Keratinocyte (primary cell): ENCODE data around the gene KIF17. TPM values are rescaled to one million over a fixed set of nuclear protein-coding genes. Genes with fewer than 3 reads are reported as not detected.

Experiments
- DNase-seq: peaks from one replicate; pipeline ENCODE4 v3.0.0-alpha.2; 2011; ENCODE audit warnings: low read depth, missing footprints, low spot score
- FAIRE-seq: peaks from 2 replicates; lab custom pipeline; 2011; peaks lifted over from hg19 to GRCh38; lab: Jason Lieb, UNC
- H2AFZ ChIP-seq: 2 replicates; pipeline ENCODE4 v1.6.0; 2012; ENCODE audit warnings: low read length, control low read depth, inconsistent platforms; ENCODE audit not compliant: control insufficient read depth
- H3K27ac ChIP-seq: 2 replicates; pipeline ENCODE4 v1.5.1; 2011; ENCODE audit warnings: low read length; ENCODE audit not compliant: control insufficient read depth, insufficient read depth
- H3K27me3 ChIP-seq: 3 replicates; pipeline ENCODE4 v1.6.0; 2011; ENCODE audit warnings: low read length; ENCODE audit not compliant: control insufficient read depth, insufficient read depth; ENCODE audit errors: extremely low read depth
- H3K36me3 ChIP-seq, 2 experiments: 2 replicates in 1 of 2; 3 replicates in 1 of 2; pipeline ENCODE4 v1.5.1; 2011; ENCODE audit warnings: low read length in 2 of 2, mild to moderate bottlenecking in 1 of 2; ENCODE audit not compliant: control insufficient read depth in 2 of 2, insufficient read depth in 2 of 2; ENCODE audit errors: extremely low read depth in 1 of 2
- H3K4me1 ChIP-seq: 3 replicates; pipeline ENCODE4 v1.5.1; 2011; ENCODE audit warnings: low read length; ENCODE audit not compliant: control insufficient read depth, insufficient read depth; ENCODE audit errors: extremely low read depth
- H3K4me2 ChIP-seq: 3 replicates; pipeline ENCODE4 v1.6.0; 2011; ENCODE audit warnings: low read depth, low read length; ENCODE audit not compliant: control insufficient read depth, insufficient read depth; ENCODE audit errors: extremely low read depth
- H3K4me3 ChIP-seq, 3 experiments: fragments of 200-600 bp in 1 of 3; sonication (generic) in 1 of 3; 2 replicates in 2 of 3; 3 replicates in 1 of 3; pipeline ENCODE4 v1.5.1; 2011 to 2016; ENCODE audit warnings: low read length in 3 of 3, mild to moderate bottlenecking in 3 of 3, control low read depth in 2 of 3, inconsistent platforms in 1 of 3, low read depth in 1 of 3, mixed read lengths in 1 of 3, mixed run types in 1 of 3, moderate library complexity in 1 of 3; ENCODE audit not compliant: control insufficient read depth in 2 of 3, insufficient read depth in 2 of 3; ENCODE audit errors: extremely low read depth in 1 of 3
- H3K79me2 ChIP-seq: 2 replicates; pipeline ENCODE4 v1.6.0; 2012; ENCODE audit warnings: low read length; ENCODE audit not compliant: control insufficient read depth, insufficient read depth
- H3K9ac ChIP-seq: 3 replicates; pipeline ENCODE4 v1.6.0; 2011; ENCODE audit warnings: low read length; ENCODE audit not compliant: control insufficient read depth, insufficient read depth; ENCODE audit errors: extremely low read depth
- H3K9me1 ChIP-seq: 3 replicates; pipeline ENCODE4 v1.6.0; 2011; ENCODE audit warnings: low read length; ENCODE audit not compliant: control insufficient read depth, insufficient read depth; ENCODE audit errors: extremely low read depth
- H3K9me3 ChIP-seq: 2 replicates; pipeline ENCODE4 v1.5.1; 2012; ENCODE audit warnings: low read depth, low read length; ENCODE audit not compliant: control insufficient read depth
- H4K20me1 ChIP-seq: 3 replicates; pipeline ENCODE4 v1.6.0; 2011; ENCODE audit warnings: low read length; ENCODE audit not compliant: control insufficient read depth, insufficient read depth; ENCODE audit errors: extremely low read depth
- CTCF ChIP-seq, 3 experiments: IDR thresholded peaks in 1 of 3; conservative IDR thresholded peaks in 1 of 3; optimal IDR thresholded peaks in 1 of 3; 2 replicates in 2 of 3; 3 replicates in 1 of 3; pipeline versions ENCODE3 to v1.5.1; 2011; ENCODE audit warnings: low read length in 3 of 3, mild to moderate bottlenecking in 3 of 3, moderate library complexity in 2 of 3, control low read depth in 1 of 3, inconsistent platforms in 1 of 3; ENCODE audit not compliant: insufficient read depth in 2 of 3; ENCODE audit errors: extremely low read depth in 1 of 3
- EZH2 ChIP-seq: IDR thresholded peaks from one replicate; pipeline ENCODE4 v1.6.1; 2012; ENCODE audit warnings: inconsistent platforms, mild to moderate bottlenecking, low read length, moderate library complexity
- dilution Hi-C: fragments of 300-500 bp; cut with MboI; formaldehyde crosslinking; loops from one replicate; pipeline ENCODE4 v1.7.0; 2020; ENCODE audit warnings: low sequenced_read_pairs; ENCODE audit not compliant: extremely low pct_ligation_motif_present
- polyA plus RNA-seq, 5 experiments: library from polyadenylated mRNA; depleted of rRNA in 3 of 5; stranded (reverse) in 3 of 5; stranded (forward) in 1 of 5; unstranded in 1 of 5; fragments of >200 nt; gene quantifications; 1 replicate in 1 of 5; 2 replicates in 3 of 5; 3 replicates in 1 of 5; pipeline versions ENCODE4 v1.2.1 to v1.2.3, GENCODE V29; 2011 to 2012; ENCODE audit warnings: missing spikeins in 2 of 5, low read depth in 1 of 5, low replicate concordance in 1 of 5

KIF17 gene
- polyA plus RNA-seq, 1 donor (not counting 4 experiments of a cell fraction or from before 2014, with no cell fraction given), result 0.90 TPM

GRCh38 chr1:20640183-20640597 is 77.6 kb downstream of the KIF17 start:
- no peaks in the 10 kb centered on the region for H3K9me3 ChIP-seq
- no peaks in the 10 kb centered on the region for H3K9me1 ChIP-seq
- no peaks in the 10 kb centered on the region for H4K20me1 ChIP-seq
- FAIRE-seq (peak; percentile 85), DNase-seq (no peak)
- no peak overlapping the region for H3K9ac ChIP-seq
- H2AFZ ChIP-seq, result no peak overlapping the region
- H3K4me2 ChIP-seq, result no peak overlapping the region
- TF ChIP-seq CTCF (optimal IDR thresholded peaks at IDR 0.05 in 1 of 3, IDR thresholded peaks at IDR 0.05 in 1 of 3, conservative IDR thresholded peaks at IDR 0.05 in 1 of 3; ENCODE audit: extremely low read depth in 1 of 3, insufficient read depth in 2 of 3, low read length in 3 of 3) (peak; percentile 73 to 84 (median 78)), EZH2 (no peak)
- H3K4me1 ChIP-seq, result no peaks in the 10 kb centered on the region
- H3K27me3 ChIP-seq, result no peaks in the 10 kb centered on the region
- peaks cover 13 to 33% of the 10 kb centered on the region in 2 experiments for H3K36me3 ChIP-seq
- no peak overlapping the region for H3K27ac ChIP-seq
- dilution Hi-C loops, result no loop called here
- no peaks in the 10 kb centered on the region for H3K79me2 ChIP-seq
- H3K4me3 ChIP-seq, result no peak overlapping the region

DNA sequence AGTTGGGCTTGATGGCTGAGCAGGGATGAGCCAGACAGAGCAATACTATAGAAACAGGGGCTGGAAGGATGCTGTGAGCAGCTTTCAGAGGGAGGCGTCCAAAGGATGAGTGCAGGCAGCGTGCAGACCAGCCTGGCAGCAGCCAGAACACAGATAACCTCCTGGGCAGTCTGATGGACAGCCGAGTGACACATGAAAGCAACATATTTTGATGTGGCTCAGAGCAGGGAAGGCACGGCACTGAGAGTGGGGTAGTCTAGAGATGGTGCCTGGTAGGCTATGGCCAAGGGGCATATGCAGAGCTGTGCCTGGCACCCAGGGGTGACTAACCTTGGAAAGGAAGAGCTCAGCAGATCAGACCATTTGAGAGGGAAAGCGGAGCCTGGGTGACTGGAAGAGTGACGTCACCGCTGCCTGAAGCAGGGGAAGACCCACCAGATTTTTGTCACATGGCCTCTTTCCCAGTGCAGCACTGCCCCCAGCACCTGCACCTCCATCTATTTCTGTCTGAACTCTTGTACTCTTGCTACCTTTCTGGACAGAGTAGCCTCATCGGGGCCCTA is 80.9 kb downstream of the KIF17 start:
- H4K20me1 ChIP-seq, result no peaks in the 10 kb centered on the region
- H3K27ac ChIP-seq, result no peak overlapping the region
- DNase-seq, result no peak
- no peaks in the 10 kb centered on the region for H3K79me2 ChIP-seq
- H3K27me3 ChIP-seq, result no peaks in the 10 kb centered on the region
- FAIRE-seq, result no peak
- H3K9me1 ChIP-seq, result no peaks in the 10 kb centered on the region
- peaks cover 13% of the 10 kb centered on the region for H3K4me1 ChIP-seq
- H3K36me3 ChIP-seq, result peaks cover 8 to 15% of the 10 kb centered on the region in 2 experiments
- H3K9me3 ChIP-seq, result no peaks in the 10 kb centered on the region
- H2AFZ ChIP-seq, result no peak overlapping the region
- H3K9ac ChIP-seq, result no peak overlapping the region
- dilution Hi-C loops, result no loop called here
- no peak overlapping the region for H3K4me3 ChIP-seq
- no peak for TF ChIP-seq CTCF (optimal IDR thresholded peaks at IDR 0.05 in 1 of 3, IDR thresholded peaks at IDR 0.05 in 1 of 3, conservative IDR thresholded peaks at IDR 0.05 in 1 of 3; ENCODE audit: extremely low read depth in 1 of 3, insufficient read depth in 2 of 3, low read length in 3 of 3)
- no peak for TF ChIP-seq EZH2
- no peak overlapping the region for H3K4me2 ChIP-seq
